H9 (cell line): Measurements from ENCODE around the gene UNC119. TPM values are rescaled to one million over a fixed set of nuclear protein-coding genes. Genes with fewer than 3 reads are reported as not detected.
A peak's percentile ranks its signal among the peaks of the same experiment; 100 is the strongest.

Experiments used
- DNase-seq: peaks from one replicate; pipeline ENCODE4 v3.0.0-alpha.2; 2017
- H2AFZ ChIP-seq: one replicate; pipeline ENCODE4 v1.6.1; 2013; ENCODE audit warnings: mild to moderate bottlenecking, low read length, control low read depth, moderate library complexity
- H2AK5ac ChIP-seq: 2 replicates; pipeline ENCODE4 v1.6.1; 2013; ENCODE audit warnings: low read length, control low read depth, mixed read lengths; ENCODE audit not compliant: insufficient read length
- H2BK120ac ChIP-seq: one replicate; pipeline ENCODE4 v1.6.1; 2013; ENCODE audit warnings: low read depth, mild to moderate bottlenecking, low read length, control low read depth, inconsistent platforms; ENCODE audit not compliant: poor library complexity, severe bottlenecking
- H2BK12ac ChIP-seq: 2 replicates; pipeline ENCODE4 v1.6.1; 2013; ENCODE audit warnings: low read length, control low read depth, mixed read lengths, low read depth; ENCODE audit not compliant: insufficient read length
- H2BK15ac ChIP-seq: 2 replicates; pipeline ENCODE4 v1.6.1; 2013; ENCODE audit warnings: low read depth, low read length, control low read depth
- H2BK20ac ChIP-seq: one replicate; pipeline ENCODE4 v1.6.1; 2013; ENCODE audit warnings: low read depth, mild to moderate bottlenecking, low read length, control low read depth, inconsistent platforms; ENCODE audit not compliant: poor library complexity, severe bottlenecking
- H2BK5ac ChIP-seq: 2 replicates; pipeline ENCODE4 v1.6.1; 2013; ENCODE audit warnings: low read length, control low read depth, mixed read lengths; ENCODE audit not compliant: insufficient read length
- H3K14ac ChIP-seq: 2 replicates; pipeline ENCODE4 v1.6.1; 2013; ENCODE audit warnings: low read length, control low read depth; ENCODE audit not compliant: insufficient read depth
- H3K18ac ChIP-seq: 2 replicates; pipeline ENCODE4 v1.6.1; 2013; ENCODE audit warnings: low read depth, mild to moderate bottlenecking, mixed read lengths, low read length, control low read depth; ENCODE audit not compliant: insufficient read length
- H3K23ac ChIP-seq: 2 replicates; pipeline ENCODE4 v1.6.1; 2013; ENCODE audit warnings: low read length, control low read depth, mixed read lengths, low read depth; ENCODE audit not compliant: insufficient read length
- H3K23me2 ChIP-seq: 2 replicates; pipeline ENCODE4 v1.6.1; 2013; ENCODE audit warnings: low read depth, mild to moderate bottlenecking, mixed read lengths, low read length, control low read depth; ENCODE audit not compliant: insufficient read length, poor library complexity, severe bottlenecking
- H3K27ac ChIP-seq: 2 replicates; pipeline ENCODE4 v1.5.1; 2013; ENCODE audit warnings: low read length, control low read depth, mixed read lengths, low read depth; ENCODE audit not compliant: insufficient read length
- H3K27me3 ChIP-seq: 2 replicates; pipeline ENCODE4 v1.6.1; 2013; ENCODE audit warnings: low read length, control low read depth, inconsistent platforms; ENCODE audit not compliant: insufficient read depth
- H3K4ac ChIP-seq: 2 replicates; pipeline ENCODE4 v1.6.1; 2013; ENCODE audit warnings: low read depth, mild to moderate bottlenecking, control low read depth, inconsistent platforms, low read length, moderate library complexity
- H3K4me1 ChIP-seq: 2 replicates; pipeline ENCODE4 v1.6.1; 2013; ENCODE audit warnings: low read length, control low read depth, inconsistent platforms; ENCODE audit not compliant: insufficient read depth
- H3K4me2 ChIP-seq: 2 replicates; pipeline ENCODE4 v1.6.1; 2013; ENCODE audit warnings: low read length, control low read depth, mixed read lengths; ENCODE audit not compliant: insufficient read length, insufficient read depth
- H3K56ac ChIP-seq: 2 replicates; pipeline ENCODE4 v1.6.1; 2013; ENCODE audit warnings: low read depth, mild to moderate bottlenecking, mixed read lengths, low read length, control low read depth; ENCODE audit not compliant: insufficient read length
- H3K79me1 ChIP-seq: 2 replicates; pipeline ENCODE4 v1.6.1; 2013; ENCODE audit warnings: low read depth, mild to moderate bottlenecking, moderate library complexity, low read length, control low read depth, inconsistent platforms; ENCODE audit not compliant: insufficient read depth, poor library complexity, severe bottlenecking
- H3K79me2 ChIP-seq: 2 replicates; pipeline ENCODE4 v1.6.1; 2013; ENCODE audit warnings: low read length, control low read depth, inconsistent platforms; ENCODE audit not compliant: insufficient read depth
- H3K9ac ChIP-seq: 2 replicates; pipeline ENCODE4 v1.6.1; 2013; ENCODE audit warnings: low read length, control low read depth, mixed read lengths; ENCODE audit not compliant: insufficient read length; ENCODE audit errors: extremely low read depth
- H3K9me3 ChIP-seq: one replicate; pipeline ENCODE4 v1.6.1; 2013; ENCODE audit warnings: low read depth, low read length, inconsistent platforms; ENCODE audit not compliant: control insufficient read depth
- H3T11ph ChIP-seq: one replicate; pipeline ENCODE4 v1.6.1; 2013; ENCODE audit warnings: mild to moderate bottlenecking, low read length, control low read depth, inconsistent platforms
- H4K20me1 ChIP-seq: one replicate; pipeline ENCODE4 v1.6.1; 2013; ENCODE audit not compliant: control insufficient read depth, insufficient read length, insufficient read depth
- H4K5ac ChIP-seq: 2 replicates; pipeline ENCODE4 v1.6.1; 2013; ENCODE audit warnings: low read depth, mild to moderate bottlenecking, mixed read lengths, low read length, control low read depth; ENCODE audit not compliant: insufficient read length
- H4K8ac ChIP-seq: replicated peaks from 2 replicates; pipeline ENCODE4 v1.6.1; 2013; ENCODE audit warnings: low read length, control low read depth, mixed read lengths, low read depth; ENCODE audit not compliant: insufficient read length
- H4K91ac ChIP-seq: 2 replicates; pipeline ENCODE4 v1.6.1; 2013; ENCODE audit warnings: low read depth, mild to moderate bottlenecking, moderate library complexity, mixed read lengths, low read length, control low read depth; ENCODE audit not compliant: insufficient read length
- H3K27ac Mint-ChIP-seq, 3 experiments: 2 replicates in 2 of 3; 3 replicates in 1 of 3; pipeline ENCODE4 v1.8.0; 2020 to 2021; ENCODE audit warnings: mixed read lengths in 3 of 3, mild to moderate bottlenecking in 1 of 3, moderate library complexity in 1 of 3
- H3K27me3 Mint-ChIP-seq: 2 replicates; pipeline ENCODE4 v1.8.0; 2021; ENCODE audit warnings: low read depth, mild to moderate bottlenecking, moderate library complexity, mixed read lengths
- H3K36me3 Mint-ChIP-seq, 3 experiments: 2 replicates in 2 of 3; 3 replicates in 1 of 3; pipeline ENCODE4 v1.8.0; 2020 to 2021; ENCODE audit warnings: low read depth in 3 of 3, mixed read lengths in 3 of 3; ENCODE audit not compliant: insufficient read depth in 1 of 3
- H3K4me1 Mint-ChIP-seq, 2 experiments: 2 replicates each; pipeline ENCODE4 v1.8.0; 2020; ENCODE audit warnings: mixed read lengths in 2 of 2
- H3K4me3 Mint-ChIP-seq, 2 experiments: 2 replicates in 1 of 2; 3 replicates in 1 of 2; pipeline ENCODE4 v1.8.0; 2020 to 2021; ENCODE audit warnings: mild to moderate bottlenecking in 2 of 2, mixed read lengths in 2 of 2, moderate library complexity in 1 of 2
- H3K9me3 Mint-ChIP-seq, 2 experiments: 2 replicates in 1 of 2; 3 replicates in 1 of 2; pipeline ENCODE4 v1.8.0; 2020; ENCODE audit warnings: mild to moderate bottlenecking in 2 of 2, mixed read lengths in 2 of 2, moderate library complexity in 1 of 2
- CTCF ChIP-seq: fragments of 200-600 bp; sonication (generic); conservative IDR thresholded peaks from 3 replicates; pipeline ENCODE4 v1.8.0; 2021; ENCODE audit warnings: antibody characterized with exemption, mild to moderate bottlenecking
- WGBS: extraction: QIAGEN DNeasy Blood & Tissue Kit; methylation state at CpG from one replicate; pipeline ENCODE4 v1.1.7; 2013; ENCODE audit warnings: missing lambda C conversion rate, low lambda C conversion rate, mixed read lengths; ENCODE audit not compliant: insufficient read length; ENCODE audit errors: extremely low coverage; 5-methylcytosine and 5-hydroxymethylcytosine counted together
- total RNA-seq: library from RNA; stranded (reverse); gene quantifications from 2 replicates; pipeline ENCODE4 v1.2.1, GENCODE V29; 2021

The UNC119 gene
- total RNA-seq, 1 experiment from 2014 or later, result 36.9 TPM

- H3K4me1 Mint-ChIP-seq, result peaks cover 16 to 21% of the 10 kb centered on the region in 2 experiments
Observed at GRCh38 chr17:28599311-28600184, 47.1 kb upstream of the UNC119 start.

More at GRCh38 chr17:28599311-28600184, 47.1 kb upstream of the UNC119 start:
- Histone ChIP-seq H2AFZ (peak overlapping the region; percentile 42), H3K4me1 (no peaks in the 10 kb centered on the region), H3K27me3 (no peaks in the 10 kb centered on the region), H3K4ac (no peak overlapping the region), H4K91ac (no peak overlapping the region), H2BK20ac (no peak overlapping the region), H3K23ac (no peak overlapping the region), H3K27ac (no peak overlapping the region), H2AK5ac (no peak overlapping the region), H3K4me2 (peak overlapping the region; percentile 74), H4K8ac (no peak overlapping the region), H4K5ac (no peak overlapping the region), H2BK12ac (no peak overlapping the region), H3K56ac (no peak overlapping the region), H3K18ac (no peak overlapping the region), H2BK120ac (no peak overlapping the region), H3K14ac (peak overlapping the region; percentile 52), H3K9ac (peak overlapping the region; percentile 68), H3K79me1 (no peaks in the 10 kb centered on the region), H3K23me2 (peaks cover 12% of the 10 kb centered on the region), H3K9me3 (no peaks in the 10 kb centered on the region), H2BK15ac (no peak overlapping the region), H2BK5ac (no peak overlapping the region), H3T11ph (no peak overlapping the region), H4K20me1 (no peaks in the 10 kb centered on the region), H3K79me2 (no peaks in the 10 kb centered on the region; the same call in 1 of the 2 replicates)
- peak overlapping the region; percentile 94 to 97 for H3K4me3 Mint-ChIP-seq
- peak overlapping the region in 2 of 3 experiments; percentile 62 to 86; a peak in 5 of 7 replicates for H3K27ac Mint-ChIP-seq
- peak; percentile 63 for DNase-seq
- TF ChIP-seq CTCF, result no peak
- peaks cover 6 to 24% (median 23%) of the 10 kb centered on the region in 3 experiments; a peak in 6 of 7 replicates for H3K36me3 Mint-ChIP-seq
- H3K9me3 Mint-ChIP-seq, result no peaks in the 10 kb centered on the region; a peak in 1 of 5 replicates
- no peaks in the 10 kb centered on the region for H3K27me3 Mint-ChIP-seq
- no CpG with 5 or more reads among the region's 40 CpGs for WGBS
